Keratinocyte (primary cell): ENCODE measurements around the gene BRD2. TPM values are rescaled to one million over a fixed set of nuclear protein-coding genes. Genes with fewer than 3 reads are reported as not detected.

Source experiments
- DNase-seq: peaks from one replicate; pipeline ENCODE4 v3.0.0-alpha.2; 2011; ENCODE audit warnings: low read depth, missing footprints, low spot score
- FAIRE-seq: peaks from 2 replicates; lab custom pipeline; 2011; peaks lifted over from hg19 to GRCh38; lab: Jason Lieb, UNC
- H2AFZ ChIP-seq: 2 replicates; pipeline ENCODE4 v1.6.0; 2012; ENCODE audit warnings: low read length, control low read depth, inconsistent platforms; ENCODE audit not compliant: control insufficient read depth
- H3K27ac ChIP-seq: 2 replicates; pipeline ENCODE4 v1.5.1; 2011; ENCODE audit warnings: low read length; ENCODE audit not compliant: control insufficient read depth, insufficient read depth
- H3K27me3 ChIP-seq: 3 replicates; pipeline ENCODE4 v1.6.0; 2011; ENCODE audit warnings: low read length; ENCODE audit not compliant: control insufficient read depth, insufficient read depth; ENCODE audit errors: extremely low read depth
- H3K36me3 ChIP-seq, 2 experiments: 2 replicates in 1 of 2; 3 replicates in 1 of 2; pipeline ENCODE4 v1.5.1; 2011; ENCODE audit warnings: low read length in 2 of 2, mild to moderate bottlenecking in 1 of 2; ENCODE audit not compliant: control insufficient read depth in 2 of 2, insufficient read depth in 2 of 2; ENCODE audit errors: extremely low read depth in 1 of 2
- H3K4me1 ChIP-seq: 3 replicates; pipeline ENCODE4 v1.5.1; 2011; ENCODE audit warnings: low read length; ENCODE audit not compliant: control insufficient read depth, insufficient read depth; ENCODE audit errors: extremely low read depth
- H3K4me2 ChIP-seq: 3 replicates; pipeline ENCODE4 v1.6.0; 2011; ENCODE audit warnings: low read depth, low read length; ENCODE audit not compliant: control insufficient read depth, insufficient read depth; ENCODE audit errors: extremely low read depth
- H3K4me3 ChIP-seq, 3 experiments: fragments of 200-600 bp in 1 of 3; sonication (generic) in 1 of 3; 2 replicates in 2 of 3; 3 replicates in 1 of 3; pipeline ENCODE4 v1.5.1; 2011 to 2016; ENCODE audit warnings: low read length in 3 of 3, mild to moderate bottlenecking in 3 of 3, control low read depth in 2 of 3, inconsistent platforms in 1 of 3, low read depth in 1 of 3, mixed read lengths in 1 of 3, mixed run types in 1 of 3, moderate library complexity in 1 of 3; ENCODE audit not compliant: control insufficient read depth in 2 of 3, insufficient read depth in 2 of 3; ENCODE audit errors: extremely low read depth in 1 of 3
- H3K79me2 ChIP-seq: 2 replicates; pipeline ENCODE4 v1.6.0; 2012; ENCODE audit warnings: low read length; ENCODE audit not compliant: control insufficient read depth, insufficient read depth
- H3K9ac ChIP-seq: 3 replicates; pipeline ENCODE4 v1.6.0; 2011; ENCODE audit warnings: low read length; ENCODE audit not compliant: control insufficient read depth, insufficient read depth; ENCODE audit errors: extremely low read depth
- H3K9me1 ChIP-seq: 3 replicates; pipeline ENCODE4 v1.6.0; 2011; ENCODE audit warnings: low read length; ENCODE audit not compliant: control insufficient read depth, insufficient read depth; ENCODE audit errors: extremely low read depth
- H3K9me3 ChIP-seq: 2 replicates; pipeline ENCODE4 v1.5.1; 2012; ENCODE audit warnings: low read depth, low read length; ENCODE audit not compliant: control insufficient read depth
- H4K20me1 ChIP-seq: 3 replicates; pipeline ENCODE4 v1.6.0; 2011; ENCODE audit warnings: low read length; ENCODE audit not compliant: control insufficient read depth, insufficient read depth; ENCODE audit errors: extremely low read depth
- EZH2 ChIP-seq: IDR thresholded peaks from one replicate; pipeline ENCODE4 v1.6.1; 2012; ENCODE audit warnings: inconsistent platforms, mild to moderate bottlenecking, low read length, moderate library complexity
- dilution Hi-C: fragments of 300-500 bp; cut with MboI; formaldehyde crosslinking; loops from one replicate; pipeline ENCODE4 v1.7.0; 2020; ENCODE audit warnings: low sequenced_read_pairs; ENCODE audit not compliant: extremely low pct_ligation_motif_present
- polyA plus RNA-seq, 5 experiments: library from polyadenylated mRNA; depleted of rRNA in 3 of 5; stranded (reverse) in 3 of 5; stranded (forward) in 1 of 5; unstranded in 1 of 5; fragments of >200 nt; gene quantifications; 1 replicate in 1 of 5; 2 replicates in 3 of 5; 3 replicates in 1 of 5; pipeline versions ENCODE4 v1.2.1 to v1.2.3, GENCODE V29; 2011 to 2012; ENCODE audit warnings: missing spikeins in 2 of 5, low read depth in 1 of 5, low replicate concordance in 1 of 5
- TF ChIP-seq, protein P1 (sequence below), 3 experiments: IDR thresholded peaks in 1 of 3; conservative IDR thresholded peaks in 1 of 3; optimal IDR thresholded peaks in 1 of 3; 2 replicates in 2 of 3; 3 replicates in 1 of 3; pipeline versions ENCODE3 to v1.5.1; 2011; ENCODE audit warnings: low read length in 3 of 3, mild to moderate bottlenecking in 3 of 3, moderate library complexity in 2 of 3, control low read depth in 1 of 3, inconsistent platforms in 1 of 3; ENCODE audit not compliant: insufficient read depth in 2 of 3; ENCODE audit errors: extremely low read depth in 1 of 3

The BRD2 gene
- polyA plus RNA-seq, 1 donor (not counting 4 experiments of a cell fraction or from before 2014, with no cell fraction given) = 121 TPM

DNA sequence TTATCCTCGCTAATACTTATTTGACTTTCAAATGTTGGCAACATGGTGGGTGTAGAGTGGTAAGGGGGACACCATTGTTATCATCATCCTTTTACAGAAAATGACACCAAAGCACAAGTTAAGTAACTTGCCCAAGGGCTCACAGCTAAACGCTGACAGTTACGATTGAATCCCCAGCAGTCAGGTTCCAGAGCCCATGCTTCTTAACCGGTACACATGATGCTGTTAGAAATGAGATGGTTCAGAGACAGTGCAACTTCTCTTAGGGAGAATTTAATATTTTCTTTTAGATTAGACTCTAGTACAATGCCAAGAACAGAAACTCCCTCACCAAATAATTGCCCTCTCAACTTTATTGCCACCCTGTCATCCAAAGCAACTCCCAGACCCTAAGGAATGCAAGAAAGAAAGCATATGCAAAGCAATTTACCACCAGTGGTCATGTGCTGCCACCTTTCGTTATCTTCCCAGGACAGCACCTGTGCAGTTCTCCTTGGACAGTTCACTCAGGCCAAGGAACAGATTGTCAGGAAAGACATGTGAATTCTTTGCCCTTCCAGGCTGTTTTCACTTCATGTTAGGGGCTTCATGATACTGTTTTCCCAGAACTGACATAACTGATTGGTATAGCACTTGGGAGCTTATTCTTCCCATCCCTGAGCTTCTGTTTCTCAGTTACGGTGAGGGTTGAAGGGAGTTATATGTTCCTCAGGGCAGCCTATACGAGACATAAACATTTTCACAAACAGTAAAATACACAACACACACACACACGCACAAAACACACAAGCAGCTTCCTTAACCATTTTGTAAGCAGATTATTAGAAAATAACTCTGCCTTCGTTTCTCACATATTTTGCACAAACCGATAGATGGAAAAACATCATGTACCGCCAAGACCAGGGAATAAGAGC lies 20.6 kb upstream of the BRD2 start:
- Histone ChIP-seq H4K20me1 (no peaks in the 10 kb centered on the region), H3K36me3 (no peaks in the 10 kb centered on the region), H3K4me1 (peaks cover 3% of the 10 kb centered on the region), H3K79me2 (no peaks in the 10 kb centered on the region), H3K9ac (no peak overlapping the region), H3K9me3 (no peaks in the 10 kb centered on the region), H3K27ac (no peak overlapping the region), H2AFZ (no peak overlapping the region), H3K9me1 (no peaks in the 10 kb centered on the region), H3K27me3 (no peaks in the 10 kb centered on the region), H3K4me3 (no peak overlapping the region), H3K4me2 (no peak overlapping the region)
- TF ChIP-seq EZH2 = no peak
- TF ChIP-seq, protein P1, sequence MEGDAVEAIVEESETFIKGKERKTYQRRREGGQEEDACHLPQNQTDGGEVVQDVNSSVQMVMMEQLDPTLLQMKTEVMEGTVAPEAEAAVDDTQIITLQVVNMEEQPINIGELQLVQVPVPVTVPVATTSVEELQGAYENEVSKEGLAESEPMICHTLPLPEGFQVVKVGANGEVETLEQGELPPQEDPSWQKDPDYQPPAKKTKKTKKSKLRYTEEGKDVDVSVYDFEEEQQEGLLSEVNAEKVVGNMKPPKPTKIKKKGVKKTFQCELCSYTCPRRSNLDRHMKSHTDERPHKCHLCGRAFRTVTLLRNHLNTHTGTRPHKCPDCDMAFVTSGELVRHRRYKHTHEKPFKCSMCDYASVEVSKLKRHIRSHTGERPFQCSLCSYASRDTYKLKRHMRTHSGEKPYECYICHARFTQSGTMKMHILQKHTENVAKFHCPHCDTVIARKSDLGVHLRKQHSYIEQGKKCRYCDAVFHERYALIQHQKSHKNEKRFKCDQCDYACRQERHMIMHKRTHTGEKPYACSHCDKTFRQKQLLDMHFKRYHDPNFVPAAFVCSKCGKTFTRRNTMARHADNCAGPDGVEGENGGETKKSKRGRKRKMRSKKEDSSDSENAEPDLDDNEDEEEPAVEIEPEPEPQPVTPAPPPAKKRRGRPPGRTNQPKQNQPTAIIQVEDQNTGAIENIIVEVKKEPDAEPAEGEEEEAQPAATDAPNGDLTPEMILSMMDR (optimal IDR thresholded peaks at IDR 0.05 in 1 of 3, IDR thresholded peaks at IDR 0.05 in 1 of 3, conservative IDR thresholded peaks at IDR 0.05 in 1 of 3; ENCODE audit: extremely low read depth in 1 of 3, insufficient read depth in 2 of 3, low read length in 3 of 3) = peak; percentile 76 to 91 (median 85)
- DNase-seq = no peak
- FAIRE-seq = peak; percentile 56
- dilution Hi-C loops = no loop called here

GRCh38 chr6:32949113-32949512 lies 19.3 kb upstream of the BRD2 start:
- H3K4me2 ChIP-seq = no peak overlapping the region
- peaks cover 4% of the 10 kb centered on the region for H3K4me1 ChIP-seq
- H3K27me3 ChIP-seq = no peaks in the 10 kb centered on the region
- H3K4me3 ChIP-seq = no peak overlapping the region
- H3K9me3 ChIP-seq = no peaks in the 10 kb centered on the region
- H3K9ac ChIP-seq = no peak overlapping the region
- dilution Hi-C loops = no loop called here
- H3K27ac ChIP-seq = no peak overlapping the region
- no peaks in the 10 kb centered on the region for H3K79me2 ChIP-seq
- H3K9me1 ChIP-seq = no peaks in the 10 kb centered on the region
- FAIRE-seq = no peak
- no peak for DNase-seq
- H3K36me3 ChIP-seq = no peaks in the 10 kb centered on the region
- H2AFZ ChIP-seq = no peak overlapping the region
- TF ChIP-seq EZH2 = no peak
- TF ChIP-seq, protein P1 (optimal IDR thresholded peaks at IDR 0.05 in 1 of 3, IDR thresholded peaks at IDR 0.05 in 1 of 3, conservative IDR thresholded peaks at IDR 0.05 in 1 of 3; ENCODE audit: extremely low read depth in 1 of 3, insufficient read depth in 2 of 3, low read length in 3 of 3) = no peak
- no peaks in the 10 kb centered on the region for H4K20me1 ChIP-seq
